WTC11 (cell line): ENCODE results near the gene PATL2.

ENCODE experiments used
- CREM ChIP-seq: sonication (generic); formaldehyde crosslinking; IDR thresholded peaks from 2 replicates; pipeline ENCODE4 v1.8.1; 2022; ENCODE audit warnings: mild to moderate bottlenecking, missing genetic modification reagents, moderate library complexity
- CTCF ChIP-seq: fragments of 200-600 bp; IDR thresholded peaks from 2 replicates; pipeline ENCODE4 v1.8.0; 2022; ENCODE audit warnings: antibody characterized with exemption
- FOXK1 ChIP-seq: sonication (generic); formaldehyde crosslinking; IDR thresholded peaks from 2 replicates; pipeline ENCODE4 v1.8.0; 2022; ENCODE audit warnings: mild to moderate bottlenecking, moderate library complexity, missing genetic modification reagents
- IRF1 ChIP-seq: sonication (generic); formaldehyde crosslinking; IDR thresholded peaks from 2 replicates; pipeline ENCODE4 v1.8.0; 2023; ENCODE audit warnings: missing genetic modification reagents
- JUN ChIP-seq: sonication (generic); formaldehyde crosslinking; IDR thresholded peaks from 2 replicates; pipeline ENCODE4 v1.8.0; 2023; ENCODE audit warnings: mild to moderate bottlenecking, missing genetic modification reagents
- MAX ChIP-seq: sonication (generic); formaldehyde crosslinking; IDR thresholded peaks from 2 replicates; pipeline ENCODE4 v1.8.0; 2022; ENCODE audit warnings: mild to moderate bottlenecking, missing genetic modification reagents
- MLX ChIP-seq: sonication (generic); formaldehyde crosslinking; IDR thresholded peaks from 2 replicates; pipeline ENCODE4 v1.8.1; 2023; ENCODE audit warnings: mild to moderate bottlenecking, missing genetic modification reagents, moderate library complexity
- NFATC4 ChIP-seq: fragments of 250-450 bp; sonication (Bioruptor Pico); IDR thresholded peaks from 2 replicates; pipeline ENCODE4 v1.9.0; 2021; ENCODE audit warnings: mild to moderate bottlenecking
- NFYB ChIP-seq: sonication (generic); formaldehyde crosslinking; conservative IDR thresholded peaks from 2 replicates; pipeline ENCODE4 v1.8.0; 2022; ENCODE audit warnings: low read depth, missing genetic modification reagents
- NR2C2 ChIP-seq: sonication (generic); formaldehyde crosslinking; IDR thresholded peaks from 2 replicates; pipeline ENCODE4 v1.8.0; 2022; ENCODE audit warnings: mild to moderate bottlenecking, missing genetic modification reagents
- TEAD4 ChIP-seq: sonication (generic); formaldehyde crosslinking; IDR thresholded peaks from 2 replicates; pipeline ENCODE4 v1.8.0; 2022; ENCODE audit warnings: mild to moderate bottlenecking, missing genetic modification reagents
- USF2 ChIP-seq: sonication (generic); formaldehyde crosslinking; IDR thresholded peaks from 2 replicates; pipeline ENCODE4 v1.8.1; 2023; ENCODE audit warnings: mild to moderate bottlenecking, missing genetic modification reagents, moderate library complexity
- ZNF425 ChIP-seq: fragments of 250-450 bp; sonication (Bioruptor Pico); conservative IDR thresholded peaks from 2 replicates; pipeline ENCODE4 v1.9.0; 2021; ENCODE audit warnings: mild to moderate bottlenecking

- TF ChIP-seq ZNF425 (no peak), CTCF (no peak), CREM (no peak), USF2 (CRISPR knock-in tag) (no peak), NFATC4 (CRISPR knock-in tag) (no peak), IRF1 (CRISPR knock-in tag) (no peak), NFYB (CRISPR knock-in tag) (no peak), MAX (CRISPR knock-in tag) (no peak), FOXK1 (CRISPR knock-in tag) (no peak), MLX (no peak), NR2C2 (CRISPR knock-in tag) (no peak), JUN (CRISPR knock-in tag) (no peak), TEAD4 (no peak)
These were observed 35.2 kb downstream of the PATL2 start for GRCh38 chr15:44675911-44676310.
